H1 (cell line): ENCODE results near the gene CDC40. TPM values are rescaled to one million over a fixed set of nuclear protein-coding genes. Genes with fewer than 3 reads are reported as not detected.

Source experiments
- CTCF ChIA-PET: fragments of 300-600 bp; sonication (Branson Sonifier 250); formaldehyde crosslinking; loops from one replicate; lab custom pipeline; 2021; ENCODE audit not compliant: partially characterized antibody; lab: Charles Lee
- POLR2A ChIA-PET: fragments of 300-600 bp; sonication (Branson Sonifier 250); formaldehyde crosslinking; loops from one replicate; lab custom pipeline; 2021; ENCODE audit warnings: inconsistent platforms; ENCODE audit not compliant: partially characterized antibody; lab: Charles Lee
- DNase-seq, 2 experiments: peaks; one replicate each; pipeline versions ENCODE4 v3.0.0 to v3.0.0-alpha.2; 2010 to 2022; ENCODE audit warnings: low spot score in 2 of 2, low read depth in 1 of 2, mixed read lengths in 1 of 2
- FAIRE-seq: peaks from 2 replicates; lab custom pipeline; 2011; peaks lifted over from hg19 to GRCh38; lab: Jason Lieb, UNC
- H2AFZ ChIP-seq: 2 replicates; pipeline ENCODE4 v1.8.1; 2012; ENCODE audit warnings: low read length, inconsistent platforms
- H2AK5ac ChIP-seq: 2 replicates; pipeline ENCODE4 v1.6.1; 2013; ENCODE audit warnings: low read depth, low read length
- H2BK120ac ChIP-seq: replicated peaks from 2 replicates; pipeline ENCODE3; 2013; ENCODE audit warnings: low read depth, low read length, inconsistent platforms
- H2BK12ac ChIP-seq: 2 replicates; pipeline ENCODE4 v1.6.1; 2013; ENCODE audit warnings: low read depth, low read length
- H2BK15ac ChIP-seq: 2 replicates; pipeline ENCODE4 v1.6.1; 2013; ENCODE audit warnings: low read length
- H2BK20ac ChIP-seq: 2 replicates; pipeline ENCODE4 v1.6.1; 2013; ENCODE audit warnings: low read length
- H2BK5ac ChIP-seq: 2 replicates; pipeline ENCODE4 v1.6.1; 2013; ENCODE audit warnings: low read depth, low read length
- H3K14ac ChIP-seq: 2 replicates; pipeline ENCODE4 v1.6.1; 2013; ENCODE audit warnings: inconsistent platforms; ENCODE audit not compliant: insufficient read length
- H3K18ac ChIP-seq: 2 replicates; pipeline ENCODE4 v1.6.1; 2013; ENCODE audit warnings: low read length; ENCODE audit errors: extremely low read depth
- H3K23ac ChIP-seq: 2 replicates; pipeline ENCODE4 v1.6.1; 2013; ENCODE audit warnings: inconsistent platforms; ENCODE audit not compliant: insufficient read length
- H3K23me2 ChIP-seq: 2 replicates; pipeline ENCODE4 v1.6.1; 2013; ENCODE audit warnings: low read depth, low read length
- H3K27ac ChIP-seq: 2 replicates; pipeline ENCODE4 v1.6.1; 2011; ENCODE audit warnings: low read depth, low read length, inconsistent platforms
- H3K27me3 ChIP-seq, 4 experiments: replicated peaks in 1 of 4; 1 replicate in 1 of 4; 2 replicates in 3 of 4; pipeline versions ENCODE4 v1.6.1 to v1.8.1; 2011 to 2013; ENCODE audit warnings: low read length in 3 of 4, mild to moderate bottlenecking in 3 of 4, inconsistent platforms in 2 of 4, mixed read lengths in 2 of 4, moderate library complexity in 1 of 4; ENCODE audit not compliant: control insufficient read depth in 3 of 4, insufficient read depth in 3 of 4; ENCODE audit errors: extremely low read depth in 1 of 4
- H3K36me3 ChIP-seq, 4 experiments: 2 replicates each; pipeline versions ENCODE4 v1.6.1 to v1.8.1; 2011 to 2013; ENCODE audit warnings: mild to moderate bottlenecking in 4 of 4, low read length in 3 of 4, moderate library complexity in 2 of 4, control low read depth in 1 of 4, inconsistent platforms in 1 of 4; ENCODE audit not compliant: insufficient read depth in 4 of 4, control insufficient read depth in 2 of 4
- H3K4ac ChIP-seq: replicated peaks from 2 replicates; pipeline ENCODE3; 2013; ENCODE audit warnings: low read length, low read depth, mixed read lengths, inconsistent platforms; ENCODE audit not compliant: insufficient read length
- H3K4me1 ChIP-seq, 4 experiments: replicated peaks in 1 of 4; 1 replicate in 1 of 4; 2 replicates in 3 of 4; pipeline versions ENCODE4 v1.6.1 to v1.8.1; 2011 to 2013; ENCODE audit warnings: low read length in 3 of 4, inconsistent platforms in 2 of 4, mixed read lengths in 1 of 4; ENCODE audit not compliant: insufficient read depth in 4 of 4, control insufficient read depth in 3 of 4
- H3K4me2 ChIP-seq, 2 experiments: 2 replicates each; pipeline versions ENCODE4 v1.6.1 to v1.8.1; 2011 to 2013; ENCODE audit warnings: low read depth in 2 of 2, low read length in 2 of 2, control low read depth in 1 of 2, inconsistent platforms in 1 of 2, mild to moderate bottlenecking in 1 of 2; ENCODE audit not compliant: insufficient read depth in 1 of 2
- H3K4me3 ChIP-seq, 4 experiments: fragments of 200-600, 300-600 bp in 1 of 4; sonication (generic), shearing (Covaris generic), sonication (Bioruptor Twin) in 1 of 4; 2 replicates each; pipeline versions ENCODE4 v1.5.1 to v1.8.1; 2011 to 2016; ENCODE audit warnings: low read length in 4 of 4, low read depth in 3 of 4, control low read depth in 2 of 4, inconsistent platforms in 2 of 4, mild to moderate bottlenecking in 2 of 4, mixed read lengths in 1 of 4, moderate library complexity in 1 of 4; ENCODE audit not compliant: insufficient read depth in 2 of 4; ENCODE audit errors: extremely low read depth in 1 of 4
- H3K56ac ChIP-seq: replicated peaks from 2 replicates; pipeline ENCODE3; 2013; ENCODE audit warnings: low read depth, mild to moderate bottlenecking, mixed read lengths, low read length, inconsistent platforms; ENCODE audit not compliant: insufficient read length
- H3K79me1 ChIP-seq: 2 replicates; pipeline ENCODE4 v1.6.1; 2013; ENCODE audit warnings: low read depth, low read length, control low read depth
- H3K79me2 ChIP-seq, 2 experiments: 2 replicates each; pipeline versions ENCODE4 v1.6.1 to v1.8.1; 2012 to 2013; ENCODE audit warnings: low read length in 2 of 2, mild to moderate bottlenecking in 2 of 2, inconsistent platforms in 1 of 2; ENCODE audit not compliant: insufficient read depth in 2 of 2, control insufficient read depth in 1 of 2
- H3K9ac ChIP-seq, 4 experiments: replicated peaks in 1 of 4; 1 replicate in 1 of 4; 2 replicates in 3 of 4; pipeline versions ENCODE4 v1.6.1 to v1.8.1; 2011 to 2013; ENCODE audit warnings: low read depth in 3 of 4, low read length in 3 of 4, control low read depth in 2 of 4, mild to moderate bottlenecking in 2 of 4, moderate library complexity in 2 of 4, inconsistent platforms in 1 of 4; ENCODE audit errors: extremely low read depth in 1 of 4
- H3K9me3 ChIP-seq, 2 experiments: 2 replicates each; pipeline versions ENCODE4 v1.6.1 to v1.8.1; 2012 to 2013; ENCODE audit warnings: mild to moderate bottlenecking in 2 of 2, moderate library complexity in 2 of 2, control low read depth in 1 of 2, inconsistent platforms in 1 of 2, low read depth in 1 of 2, low read length in 1 of 2, mixed read lengths in 1 of 2; ENCODE audit not compliant: insufficient read depth in 2 of 2
- H4K20me1 ChIP-seq, 2 experiments: replicated peaks in 1 of 2; 2 replicates each; pipeline versions ENCODE3 to v1.8.1; 2011 to 2013; ENCODE audit warnings: inconsistent platforms in 2 of 2, low read length in 2 of 2, mild to moderate bottlenecking in 1 of 2; ENCODE audit not compliant: insufficient read depth in 2 of 2, control insufficient read depth in 1 of 2
- H4K5ac ChIP-seq: 2 replicates; pipeline ENCODE4 v1.6.1; 2013; ENCODE audit warnings: low read length, low read depth, mixed read lengths, inconsistent platforms; ENCODE audit not compliant: insufficient read length
- H4K8ac ChIP-seq: 2 replicates; pipeline ENCODE4 v1.8.0; 2013; ENCODE audit warnings: mild to moderate bottlenecking, moderate library complexity, low read length, inconsistent platforms; ENCODE audit not compliant: insufficient read depth; ENCODE audit errors: extremely low read depth
- H4K91ac ChIP-seq: replicated peaks from 2 replicates; pipeline ENCODE3; 2013; ENCODE audit warnings: low read length, mixed read lengths, inconsistent platforms; ENCODE audit not compliant: insufficient read length
- BACH1 ChIP-seq: IDR thresholded peaks from 2 replicates; pipeline ENCODE4 v1.6.1; 2012; ENCODE audit warnings: low read length, improper control_type of control experiment
- CREB1 ChIP-seq: IDR thresholded peaks from 2 replicates; pipeline ENCODE4 v1.6.1; 2012; ENCODE audit warnings: inconsistent platforms
- CTBP2 ChIP-seq: IDR thresholded peaks from 2 replicates; pipeline ENCODE4 v1.7.0; 2011; ENCODE audit warnings: borderline replicate concordance, mild to moderate bottlenecking, moderate library complexity, mixed read lengths, low read length; ENCODE audit not compliant: insufficient read depth, insufficient read length
- HDAC6 ChIP-seq: IDR thresholded peaks from one replicate; pipeline ENCODE4 v1.7.1; 2012; ENCODE audit warnings: low read depth, mild to moderate bottlenecking, inconsistent platforms, low read length, moderate library complexity
- KDM1A ChIP-seq: fragments of 200-600, 300-600 bp; sonication (generic); IDR thresholded peaks from 2 replicates; pipeline ENCODE4 v1.7.1; 2016; ENCODE audit warnings: mild to moderate bottlenecking, low read length, borderline replicate concordance
- KDM4A ChIP-seq: IDR thresholded peaks from one replicate; pipeline ENCODE4 v1.7.1; 2012; ENCODE audit warnings: low read depth, mild to moderate bottlenecking, moderate library complexity, low read length, inconsistent platforms; ENCODE audit not compliant: severe bottlenecking
- TAF1 ChIP-seq: IDR thresholded peaks from 2 replicates; pipeline ENCODE4 v1.6.1; 2011; ENCODE audit warnings: mild to moderate bottlenecking, low read depth, low read length
- USF2 ChIP-seq: IDR thresholded peaks from 2 replicates; pipeline ENCODE4 v1.6.1; 2011; ENCODE audit warnings: low read length, improper control_type of control experiment
- ZNF274 ChIP-seq: IDR thresholded peaks from 2 replicates; pipeline ENCODE4 v1.7.0; 2012; ENCODE audit warnings: low read length, borderline replicate concordance; ENCODE audit errors: extremely low read depth
- WGBS, 2 experiments: shearing (Covaris generic) in 1 of 2; methylation state at CpG; one replicate each; pipeline versions ENCODE4 v1.1.6 to v1.1.7; 2013 to 2015; ENCODE audit warnings: low lambda C conversion rate in 2 of 2, mixed read lengths in 2 of 2, inconsistent platforms in 1 of 2, low coverage in 1 of 2, missing lambda C conversion rate in 1 of 2; ENCODE audit not compliant: insufficient replicate concordance in 2 of 2, insufficient coverage in 1 of 2, insufficient read length in 1 of 2; ENCODE audit errors: extremely low coverage in 1 of 2, missing lambda C conversion rate in 1 of 2; 5-methylcytosine and 5-hydroxymethylcytosine counted together
- polyA plus RNA-seq, 7 experiments: library from polyadenylated mRNA; depleted of rRNA in 3 of 7; stranded (reverse) in 5 of 7; unstranded in 2 of 7; fragments of >200 nt in 5 of 7; fragments of 200-250 nt in 2 of 7; gene quantifications; 1 replicate in 5 of 7; 2 replicates in 1 of 7; 4 replicates in 1 of 7; pipeline versions ENCODE4 v1.2.1 to v1.2.3, GENCODE V29; 2011 to 2013; ENCODE audit warnings: missing spikeins in 2 of 7, mixed read lengths in 2 of 7
- total RNA-seq: library from RNA; stranded (reverse); fragmentation: NEBNext Ultra II Directional; extraction: Animal tissue kit (Norgen Biotek cat#: 25700); gene quantifications from 2 replicates; pipeline ENCODE4 v1.2.1, GENCODE V29; 2021

The CDC40 gene
- total and polyA plus RNA-seq, 2 of the 8 experiments (the other 6 are each of a cell fraction or from before 2014, with no cell fraction given), result 7.3 to 27.2 TPM

DNA sequence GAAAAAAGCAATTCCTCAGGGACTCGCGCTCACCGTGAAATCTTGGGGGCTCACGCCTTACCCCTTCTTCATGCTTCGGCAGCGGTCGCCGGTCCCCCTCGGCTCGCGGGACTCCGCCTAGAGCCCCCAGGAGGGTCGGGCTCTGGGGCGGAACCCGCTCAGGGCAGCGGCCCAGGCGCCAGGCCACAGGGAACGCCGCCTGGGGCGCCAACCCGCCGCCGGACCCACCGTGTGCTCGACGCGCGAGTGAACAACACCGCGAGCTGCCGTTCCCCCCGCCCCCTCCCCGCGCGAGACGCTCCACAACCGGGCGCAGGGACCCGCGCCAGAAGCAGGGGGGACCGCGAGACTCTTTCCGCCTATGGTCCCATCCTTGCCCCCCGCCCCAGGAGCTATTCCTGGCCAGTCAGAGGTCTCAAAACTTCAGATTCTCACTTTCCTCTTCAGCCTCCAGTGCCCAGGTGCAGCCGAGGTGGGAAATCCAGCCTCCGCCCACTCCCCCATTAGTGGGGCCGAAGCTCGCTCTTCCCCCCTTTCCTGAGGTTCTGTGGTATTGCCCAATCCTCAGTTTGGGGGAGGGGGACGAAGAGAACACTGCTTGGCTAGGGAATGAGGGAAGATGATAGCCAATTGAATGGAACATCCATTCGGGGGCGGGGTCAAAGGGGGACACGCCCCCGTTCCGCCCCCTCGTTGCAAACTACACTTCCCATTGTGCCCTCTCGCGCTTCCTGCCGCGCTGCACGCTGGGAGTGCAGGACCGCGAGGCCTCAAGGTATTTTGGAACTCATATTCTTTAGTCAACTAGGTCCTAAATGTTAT, 610 bp upstream of the CDC40 start, which contains the start of gene WASF1:
WASF1 (minus strand) TSS at position 265 of the 822 bp plus-strand sequence. CDS start 52,069 bp downstream, outside the sequence.
- ChIA-PET CTCF (interaction anchor here (0.6 to 5.8 kb wide), 7 partner anchors 9 to 703 kb away, joined by 3 to 45 read pairs (median 3); no protein-coding TSS in a partner anchor), POLR2A (interaction anchor here (0.5 to 1.5 kb wide), 8 partner anchors 11 to 794 kb away, joined by 3 to 4 read pairs (median 3); no protein-coding TSS in a partner anchor)
- peak within 1 kb of the TSS; percentile 87 for H2BK5ac ChIP-seq
- no peak within 1 kb of the TSS for H2BK15ac ChIP-seq
- peak within 1 kb of the TSS; percentile 68 for H4K91ac ChIP-seq
- H2AK5ac ChIP-seq, result no peak within 1 kb of the TSS
- peak within 1 kb of the TSS; percentile 96; the same call in 1 of the 2 replicates for H4K8ac ChIP-seq
- H3K4me1 ChIP-seq, result peaks cover 0 to 2% (median 0%) of the 10 kb centered on the region in 4 experiments; a peak in 2 of 7 replicates
- no peaks in the 10 kb centered on the region for H3K9me3 ChIP-seq
- WGBS, 2 experiments, result 4% methylated on average over 54 of the region's 62 CpGs; no CpG with 5 or more reads in 1 of the 2 experiments
- H2BK12ac ChIP-seq, result peak within 1 kb of the TSS; percentile 21; the same call in 1 of the 2 replicates
- H3K9ac ChIP-seq, result peak within 1 kb of the TSS; percentile 73 to 96 (median 90)
- peak within 1 kb of the TSS; percentile 92 for H3K27ac ChIP-seq
- peaks cover 21 to 86% of the 10 kb centered on the region in 2 experiments for H3K79me2 ChIP-seq
- H2BK120ac ChIP-seq, result no peak within 1 kb of the TSS
- peaks cover 6% of the 10 kb centered on the region; the same call in 1 of the 2 replicates for H3K79me1 ChIP-seq
- no peak within 1 kb of the TSS for H3K4ac ChIP-seq
- peak within 1 kb of the TSS; percentile 85 to 100 (median 100) for H3K4me3 ChIP-seq
- peak; percentile 95 to 96 for DNase-seq
- H3K27me3 ChIP-seq, result no peaks in the 10 kb centered on the region
- no peak within 1 kb of the TSS for H3K23ac ChIP-seq
- no peaks in the 10 kb centered on the region for H3K36me3 ChIP-seq
- H2BK20ac ChIP-seq, result no peak within 1 kb of the TSS
- FAIRE-seq, result peak; percentile 88
- peak within 1 kb of the TSS; percentile 66 to 77 for H3K4me2 ChIP-seq
- H3K18ac ChIP-seq, result peak within 1 kb of the TSS; percentile 95
- peak within 1 kb of the TSS; percentile 92 for H2AFZ ChIP-seq
- H3K56ac ChIP-seq, result peak within 1 kb of the TSS; percentile 94
- H4K5ac ChIP-seq, result peak within 1 kb of the TSS; percentile 93
- H3K23me2 ChIP-seq, result peaks cover 8% of the 10 kb centered on the region; the same call in 1 of the 2 replicates
- H4K20me1 ChIP-seq, result peaks cover 0 to 3% of the 10 kb centered on the region in 2 experiments
- no peak within 1 kb of the TSS for H3K14ac ChIP-seq
- TF ChIP-seq TAF1, result peak; percentile 42; the same call in 1 of the 2 replicates
- no peak for TF ChIP-seq HDAC6
- TF ChIP-seq BACH1, result peak; percentile 78
- TF ChIP-seq CREB1, result peak; percentile 49; the same call in 1 of the 2 replicates
- no peak for TF ChIP-seq CTBP2
- TF ChIP-seq ZNF274, result no peak
- no peak for TF ChIP-seq USF2
- no peak for TF ChIP-seq KDM1A
- no peak for TF ChIP-seq KDM4A
